Stimulated activated CD8-positive, alpha-beta memory T cell treated with anti-CD3 and anti-CD28 coated beads, Interleukin-7, amount 100 ng/mL, for 1 hour (primary cell): ENCODE results near the gene DAD1.
"Not testable (repeated sequence)": the region's sequence is repeated elsewhere in the genome, so short reads cannot be mapped to it uniquely, and the experiment has no call there.

Experiments used
- DNase-seq, 2 donors: peaks; one replicate each; pipeline ENCODE4 v3.0.0-alpha.2; 2020; ENCODE audit warnings: low read depth in 2 of 2

The DAD1 gene

DNA sequence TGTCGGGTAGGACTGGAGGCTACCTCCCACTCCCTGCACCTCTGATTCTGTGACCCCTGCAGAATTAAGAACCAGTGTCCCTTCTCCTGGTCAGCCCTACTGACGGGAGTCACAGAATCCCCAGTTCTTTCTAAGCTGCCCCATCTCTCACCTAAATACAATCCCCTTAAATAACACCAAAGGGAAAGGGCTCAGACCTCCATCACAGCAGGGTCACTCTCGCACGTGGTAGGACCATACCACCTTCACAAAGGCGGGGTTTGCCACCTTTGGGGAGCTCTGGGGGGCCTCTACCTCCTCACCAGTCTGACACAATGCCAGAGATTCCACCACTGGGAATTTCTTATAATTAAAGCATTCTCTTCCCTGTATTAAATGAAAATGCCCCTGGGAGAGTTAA is 35.6 kb downstream of the DAD1 start:
- DNase-seq = no peak

DNA sequence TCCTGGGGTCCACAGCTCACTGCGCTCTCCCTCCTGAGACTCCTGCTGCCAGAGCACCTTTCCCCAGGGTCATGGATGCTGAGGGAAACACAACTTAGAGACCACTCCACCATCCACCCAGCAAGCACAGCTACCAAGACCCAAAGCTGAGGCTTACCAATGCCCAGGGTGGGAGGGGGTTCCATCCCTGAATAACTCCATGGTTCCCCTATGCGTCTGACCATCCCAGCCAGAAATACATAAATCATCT is 36.3 kb downstream of the DAD1 start:
- no peak for DNase-seq

DNA sequence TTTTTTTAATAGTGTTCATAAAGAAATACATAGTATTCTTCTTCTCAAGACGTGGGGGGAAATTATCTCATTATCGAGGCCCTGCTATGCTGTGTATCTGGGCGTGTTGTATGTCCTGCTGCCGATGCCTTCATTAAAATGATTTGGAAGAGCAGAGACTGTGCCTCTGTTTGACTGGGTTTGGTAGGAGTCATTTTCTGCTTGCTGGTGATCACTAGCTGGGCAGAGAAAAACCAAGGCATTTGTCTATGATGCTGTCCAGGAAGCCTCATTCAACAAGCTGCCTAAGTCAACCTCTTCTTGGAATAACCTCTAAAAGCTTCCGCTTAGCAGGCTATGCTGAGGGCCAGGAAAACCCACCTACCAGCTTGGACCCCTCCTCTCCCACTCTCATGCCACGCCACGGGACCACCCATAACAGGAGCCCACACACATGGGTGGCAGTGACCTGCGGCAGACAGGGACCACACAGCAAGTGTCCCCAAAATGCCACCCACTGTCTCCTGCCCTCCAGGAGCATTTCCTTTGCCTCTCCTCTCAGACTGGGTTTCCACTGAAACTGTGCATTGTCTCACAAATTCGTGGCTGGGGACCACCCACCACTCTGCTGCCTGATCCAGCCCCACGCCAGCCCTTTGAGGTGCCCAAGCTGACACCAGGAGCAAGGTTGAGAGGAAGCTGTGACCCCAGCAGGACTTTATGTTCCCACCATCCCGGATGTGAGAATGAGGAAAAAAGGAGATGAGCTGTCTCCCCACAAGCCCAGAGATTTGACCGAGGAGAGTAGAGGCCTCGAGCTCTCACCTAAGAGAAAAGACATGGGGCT is 36.8 kb downstream of the DAD1 start:
- no peak for DNase-seq

DNA sequence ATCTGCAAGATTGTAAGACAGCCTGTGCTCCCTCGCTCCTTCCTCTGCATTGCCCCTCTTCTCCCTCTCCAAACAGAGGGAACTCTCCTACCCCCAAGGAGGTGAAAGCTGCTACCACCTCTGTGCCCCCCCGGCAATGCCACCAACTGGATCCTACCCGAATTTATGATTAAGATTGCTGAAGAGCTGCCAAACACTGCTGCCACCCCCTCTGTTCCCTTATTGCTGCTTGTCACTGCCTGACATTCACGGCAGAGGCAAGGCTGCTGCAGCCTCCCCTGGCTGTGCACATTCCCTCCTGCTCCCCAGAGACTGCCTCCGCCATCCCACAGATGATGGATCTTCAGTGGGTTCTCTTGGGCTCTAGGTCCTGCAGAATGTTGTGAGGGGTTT is 37.4 kb downstream of the DAD1 start:
- DNase-seq = no peak

DNA sequence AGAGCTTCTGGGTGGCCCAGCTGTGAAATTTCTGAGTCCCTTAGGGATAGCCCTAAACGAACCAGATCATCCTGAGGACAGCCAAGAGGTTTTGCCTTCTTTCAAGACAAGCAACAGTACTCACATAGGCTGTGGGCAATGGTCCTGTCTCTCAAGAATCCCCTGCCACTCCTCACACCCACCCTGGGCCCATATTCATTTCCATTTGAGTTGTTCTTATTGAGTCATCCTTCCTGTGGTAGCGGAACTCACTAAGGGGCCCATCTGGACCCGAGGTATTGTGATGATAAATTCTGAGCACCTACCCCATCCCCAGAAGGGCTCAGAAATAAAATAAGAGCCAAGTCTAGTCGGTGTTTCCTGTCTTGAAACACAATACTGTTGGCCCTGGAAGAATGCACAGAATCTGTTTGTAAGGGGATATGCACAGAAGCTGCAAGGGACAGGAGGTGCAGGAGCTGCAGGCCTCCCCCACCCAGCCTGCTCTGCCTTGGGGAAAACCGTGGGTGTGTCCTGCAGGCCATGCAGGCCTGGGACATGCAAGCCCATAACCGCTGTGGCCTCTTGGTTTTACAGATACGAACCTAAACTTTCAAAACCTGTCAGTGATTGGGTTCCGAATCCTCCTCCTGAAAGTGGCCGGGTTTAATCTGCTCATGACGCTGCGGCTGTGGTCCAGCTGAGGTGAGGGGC is 38.9 kb downstream of the DAD1 start:
- DNase-seq = no peak

DNA sequence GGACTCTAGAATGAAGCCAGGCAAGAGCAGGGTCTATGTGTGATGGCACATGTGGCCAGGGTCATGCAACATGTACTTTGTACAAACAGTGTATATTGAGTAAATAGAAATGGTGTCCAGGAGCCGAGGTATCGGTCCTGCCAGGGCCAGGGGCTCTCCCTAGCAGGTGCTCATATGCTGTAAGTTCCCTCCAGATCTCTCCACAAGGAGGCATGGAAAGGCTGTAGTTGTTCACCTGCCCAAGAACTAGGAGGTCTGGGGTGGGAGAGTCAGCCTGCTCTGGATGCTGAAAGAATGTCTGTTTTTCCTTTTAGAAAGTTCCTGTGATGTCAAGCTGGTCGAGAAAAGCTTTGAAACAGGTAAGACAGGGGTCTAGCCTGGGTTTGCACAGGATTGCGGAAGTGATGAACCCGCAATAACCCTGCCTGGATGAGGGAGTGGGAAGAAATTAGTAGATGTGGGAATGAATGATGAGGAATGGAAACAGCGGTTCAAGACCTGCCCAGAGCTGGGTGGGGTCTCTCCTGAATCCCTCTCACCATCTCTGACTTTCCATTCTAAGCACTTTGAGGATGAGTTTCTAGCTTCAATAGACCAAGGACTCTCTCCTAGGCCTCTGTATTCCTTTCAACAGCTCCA is 39.6 kb downstream of the DAD1 start:
- no peak for DNase-seq

DNA sequence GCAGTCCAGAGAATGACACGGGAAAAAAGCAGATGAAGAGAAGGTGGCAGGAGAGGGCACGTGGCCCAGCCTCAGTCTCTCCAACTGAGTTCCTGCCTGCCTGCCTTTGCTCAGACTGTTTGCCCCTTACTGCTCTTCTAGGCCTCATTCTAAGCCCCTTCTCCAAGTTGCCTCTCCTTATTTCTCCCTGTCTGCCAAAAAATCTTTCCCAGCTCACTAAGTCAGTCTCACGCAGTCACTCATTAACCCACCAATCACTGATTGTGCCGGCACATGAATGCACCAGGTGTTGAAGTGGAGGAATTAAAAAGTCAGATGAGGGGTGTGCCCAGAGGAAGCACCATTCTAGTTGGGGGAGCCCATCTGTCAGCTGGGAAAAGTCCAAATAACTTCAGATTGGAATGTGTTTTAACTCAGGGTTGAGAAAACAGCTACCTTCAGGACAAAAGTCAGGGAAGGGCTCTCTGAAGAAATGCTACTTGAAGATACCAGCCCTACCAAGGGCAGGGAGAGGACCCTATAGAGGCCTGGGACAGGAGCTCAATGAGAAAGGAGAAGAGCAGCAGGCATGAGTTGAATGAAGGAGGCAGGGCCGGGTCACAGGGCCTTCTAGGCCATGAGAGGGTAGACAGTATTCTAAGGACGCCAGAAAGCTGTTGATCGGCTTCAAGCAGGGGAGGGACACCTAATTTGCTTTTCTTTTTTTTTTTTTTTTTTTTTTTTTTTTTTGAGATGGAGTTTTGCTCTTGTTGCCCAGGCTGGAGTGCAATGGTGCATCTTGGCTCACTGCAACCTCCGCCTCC is 40.9 kb downstream of the DAD1 start:
- DNase-seq = no peak

DNA sequence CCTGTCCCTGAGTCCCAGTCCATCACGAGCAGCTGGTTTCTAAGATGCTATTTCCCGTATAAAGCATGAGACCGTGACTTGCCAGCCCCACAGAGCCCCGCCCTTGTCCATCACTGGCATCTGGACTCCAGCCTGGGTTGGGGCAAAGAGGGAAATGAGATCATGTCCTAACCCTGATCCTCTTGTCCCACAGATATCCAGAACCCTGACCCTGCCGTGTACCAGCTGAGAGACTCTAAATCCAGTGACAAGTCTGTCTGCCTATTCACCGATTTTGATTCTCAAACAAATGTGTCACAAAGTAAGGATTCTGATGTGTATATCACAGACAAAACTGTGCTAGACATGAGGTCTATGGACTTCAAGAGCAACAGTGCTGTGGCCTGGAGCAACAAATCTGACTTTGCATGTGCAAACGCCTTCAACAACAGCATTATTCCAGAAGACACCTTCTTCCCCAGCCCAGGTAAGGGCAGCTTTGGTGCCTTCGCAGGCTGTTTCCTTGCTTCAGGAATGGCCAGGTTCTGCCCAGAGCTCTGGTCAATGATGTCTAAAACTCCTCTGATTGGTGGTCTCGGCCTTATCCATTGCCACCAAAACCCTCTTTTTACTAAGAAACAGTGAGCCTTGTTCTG is 41.6 kb downstream of the DAD1 start:
- no peak for DNase-seq

DNA sequence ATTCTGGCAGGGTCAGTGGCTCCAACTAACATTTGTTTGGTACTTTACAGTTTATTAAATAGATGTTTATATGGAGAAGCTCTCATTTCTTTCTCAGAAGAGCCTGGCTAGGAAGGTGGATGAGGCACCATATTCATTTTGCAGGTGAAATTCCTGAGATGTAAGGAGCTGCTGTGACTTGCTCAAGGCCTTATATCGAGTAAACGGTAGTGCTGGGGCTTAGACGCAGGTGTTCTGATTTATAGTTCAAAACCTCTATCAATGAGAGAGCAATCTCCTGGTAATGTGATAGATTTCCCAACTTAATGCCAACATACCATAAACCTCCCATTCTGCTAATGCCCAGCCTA is 42.3 kb downstream of the DAD1 start:
- no peak for DNase-seq

DNA sequence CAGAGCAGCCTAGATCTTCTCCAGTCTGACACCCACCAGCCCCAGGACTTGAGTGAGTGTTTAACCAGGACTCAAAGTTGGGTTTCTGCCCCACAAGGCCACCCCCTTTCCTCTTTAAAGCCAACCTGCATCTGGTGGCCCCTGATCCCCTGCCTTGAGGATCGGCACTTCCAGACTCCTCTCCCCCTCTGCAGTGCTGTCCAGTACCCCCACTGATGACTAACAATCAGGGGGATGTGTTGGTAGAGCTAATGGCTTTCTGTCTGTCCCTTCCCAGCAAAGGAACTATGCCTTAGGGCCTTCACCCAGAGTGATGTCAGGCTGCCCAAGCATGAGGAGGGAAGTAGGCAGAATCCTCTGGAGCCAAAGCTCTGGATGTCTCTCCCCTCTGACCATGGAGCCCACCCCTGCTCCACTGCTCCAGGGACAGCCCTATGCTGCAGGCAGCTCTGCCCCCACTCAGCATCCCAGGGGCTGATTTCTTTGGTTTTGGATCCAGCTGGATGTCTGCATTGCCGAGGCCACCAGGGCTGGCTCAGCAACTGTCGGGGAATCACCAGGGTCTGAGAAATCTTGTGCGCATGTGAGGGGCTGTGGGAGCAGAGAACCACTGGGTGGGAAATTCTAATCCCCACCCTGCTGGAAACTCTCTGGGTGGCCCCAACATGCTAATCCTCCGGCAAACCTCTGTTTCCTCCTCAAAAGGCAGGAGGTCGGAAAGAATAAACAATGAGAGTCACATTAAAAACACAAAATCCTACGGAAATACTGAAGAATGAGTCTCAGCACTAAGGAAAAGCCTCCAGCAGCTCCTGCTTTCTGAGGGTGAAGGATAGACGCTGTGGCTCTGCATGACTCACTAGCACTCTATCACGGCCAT is 42.9 kb downstream of the DAD1 start:
- no peak for DNase-seq

DNA sequence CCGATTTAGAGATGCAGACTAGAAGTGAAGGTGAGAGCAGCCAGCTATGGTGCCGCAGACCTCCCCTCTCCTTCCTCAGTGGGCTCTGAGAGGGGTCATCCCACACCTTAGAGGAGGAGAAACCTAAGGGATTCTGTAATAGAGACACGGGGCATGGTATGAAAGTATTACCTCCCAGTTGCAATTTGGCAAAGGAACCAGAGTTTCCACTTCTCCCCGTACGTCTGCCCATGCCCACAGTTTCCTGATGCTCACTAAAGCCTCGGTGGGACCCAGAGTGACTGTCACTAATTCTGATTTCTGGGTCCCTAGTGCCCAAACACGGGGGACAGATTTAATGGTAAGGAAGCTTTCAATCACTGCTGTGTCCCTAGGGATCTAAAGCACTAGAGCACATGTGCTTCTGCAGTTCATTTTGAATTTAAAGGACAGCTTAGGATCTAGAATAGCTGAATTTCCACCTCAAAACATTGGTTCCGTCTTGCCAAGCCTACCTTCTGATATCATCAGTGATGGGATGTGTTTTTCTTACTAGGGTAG is 44.1 kb downstream of the DAD1 start:
- DNase-seq = no peak

DNA sequence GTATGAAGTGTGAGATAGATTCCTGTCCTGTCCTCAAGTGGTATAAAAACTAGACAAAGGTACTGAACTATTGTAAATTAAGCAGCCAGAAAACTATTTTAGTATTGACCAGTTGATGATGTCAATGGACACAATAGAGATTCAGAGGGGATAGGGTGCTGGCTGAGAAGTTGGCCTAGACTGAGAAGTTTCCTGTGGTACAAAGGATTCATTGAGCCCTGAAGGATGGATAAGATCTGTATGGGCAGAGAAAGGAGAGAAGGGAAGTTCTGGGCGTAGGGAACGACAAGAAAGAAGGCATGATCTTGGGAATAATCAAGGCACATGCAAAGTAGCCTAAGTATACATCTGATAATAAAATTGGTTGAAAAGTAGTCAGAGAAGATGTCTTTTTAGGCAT is 44.6 kb downstream of the DAD1 start:
- DNase-seq = no peak

DNA sequence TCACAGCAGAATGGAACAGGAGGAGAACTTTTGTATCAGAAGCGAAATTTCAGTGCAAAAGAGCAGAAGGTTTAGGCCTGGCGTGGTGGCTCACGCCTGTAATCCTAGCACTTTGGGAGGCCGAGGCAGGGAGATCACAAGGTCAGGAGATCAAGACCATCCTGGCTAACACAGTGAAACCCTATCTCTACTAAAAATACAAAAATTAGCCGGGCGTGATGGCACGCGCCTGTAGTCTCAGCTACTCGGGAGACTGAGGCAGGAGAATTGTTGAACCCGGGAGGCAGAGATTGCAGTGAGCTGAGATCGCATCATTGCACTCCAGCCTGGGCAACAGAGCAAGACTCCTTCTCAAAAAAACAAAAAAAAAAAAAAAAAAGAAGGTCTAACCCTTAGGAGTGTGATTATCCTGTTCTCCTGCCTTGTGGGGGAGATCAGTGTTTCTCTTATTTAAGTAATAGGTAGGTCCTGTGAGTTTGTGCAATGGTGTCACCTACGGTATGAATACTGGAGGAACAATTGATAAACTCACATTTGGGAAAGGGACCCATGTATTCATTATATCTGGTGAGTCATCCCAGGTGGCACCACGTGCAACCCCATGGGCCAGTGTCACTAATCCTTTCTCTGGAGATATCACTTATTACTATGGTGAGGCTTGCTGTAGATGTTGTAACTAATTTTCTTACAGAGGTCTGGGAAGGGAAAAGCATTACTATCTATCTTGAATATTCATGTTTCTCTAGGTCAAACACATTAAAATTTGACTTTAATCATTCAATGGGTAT is 45.3 kb downstream of the DAD1 start:
- not testable (repeated sequence) for DNase-seq

DNA sequence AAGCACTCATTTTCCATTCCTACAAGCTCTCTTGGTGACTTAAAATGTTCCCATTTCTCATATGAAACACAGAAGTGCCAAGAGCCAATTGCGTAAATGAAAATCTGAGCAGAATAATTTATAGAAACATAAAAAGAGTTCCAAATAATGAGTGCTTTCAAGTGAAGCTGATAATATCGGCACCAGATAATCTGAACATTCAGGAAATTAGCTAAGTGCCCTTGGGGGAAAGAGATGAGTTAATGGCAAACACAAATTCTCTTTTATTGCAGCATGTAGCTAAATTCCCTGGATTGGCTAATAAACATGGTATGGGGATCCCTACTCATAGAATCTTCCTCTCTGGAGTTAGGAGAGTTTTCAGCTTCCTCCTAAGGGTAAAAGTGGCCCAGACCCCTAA is 46.7 kb downstream of the DAD1 start:
- no peak for DNase-seq

DNA sequence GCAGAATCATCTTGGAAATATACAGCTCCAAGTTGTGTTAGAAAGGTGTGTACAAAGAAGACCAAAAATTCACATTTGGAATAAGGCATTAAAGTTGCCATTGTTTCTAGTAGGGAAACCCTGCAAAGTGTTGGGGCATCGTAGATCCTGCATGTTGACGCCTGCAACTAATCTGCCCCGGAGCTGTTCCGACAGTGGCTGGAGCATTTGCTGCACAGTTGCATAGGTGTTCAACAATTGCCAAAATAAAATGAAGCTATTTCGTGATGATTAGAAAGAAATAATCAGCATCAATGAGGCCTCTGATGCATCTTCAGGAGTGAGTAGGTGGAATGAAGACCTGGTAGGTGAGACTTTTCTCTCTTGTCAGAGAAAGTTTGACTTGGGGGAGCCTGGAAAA is 47.3 kb downstream of the DAD1 start:
- DNase-seq = no peak

DNA sequence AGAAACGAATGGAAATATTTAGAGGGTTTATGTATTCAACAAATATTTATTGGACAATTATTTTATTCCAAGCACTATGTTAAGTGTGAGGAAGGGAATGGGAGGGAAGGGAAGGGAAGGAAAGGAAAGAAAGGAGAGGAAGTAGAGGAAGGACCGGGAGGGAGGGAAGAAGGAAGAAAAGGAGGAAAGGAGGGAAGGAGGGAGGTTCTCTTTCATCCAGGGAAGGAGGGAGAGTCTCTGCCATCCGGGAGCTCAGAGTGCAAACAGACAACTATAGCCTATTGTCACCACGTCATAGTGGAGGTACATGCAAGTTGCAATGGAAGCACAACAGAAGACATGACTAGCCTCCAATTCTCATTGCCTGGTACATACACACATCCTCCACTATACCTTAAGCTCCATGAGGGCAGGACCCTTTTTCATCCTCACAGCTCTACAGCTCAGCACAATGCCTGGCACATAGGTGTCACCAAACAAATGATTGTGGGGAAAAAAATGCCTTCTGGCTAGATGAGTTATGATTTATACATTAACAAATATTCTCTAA is 48.1 kb downstream of the DAD1 start:
- no peak for DNase-seq

DNA sequence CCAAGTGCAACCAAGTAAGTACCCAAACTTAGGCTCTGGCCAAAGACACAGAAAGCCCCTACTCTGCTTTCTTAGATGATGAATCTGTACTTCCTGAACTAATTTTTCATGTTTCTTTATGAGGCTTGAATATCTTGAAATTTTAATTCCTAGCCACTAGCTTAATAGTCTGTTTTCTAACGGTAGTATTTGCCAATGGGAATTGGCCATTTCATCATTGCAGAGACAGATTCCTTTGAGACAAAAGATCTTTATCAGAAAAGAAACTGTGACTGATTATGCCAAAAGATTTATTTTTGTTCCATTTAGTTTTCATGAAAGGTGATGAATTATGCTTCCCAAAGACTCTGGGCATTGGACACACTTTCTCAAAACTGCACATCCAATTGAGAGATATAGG is 48.7 kb downstream of the DAD1 start:
- DNase-seq = no peak

DNA sequence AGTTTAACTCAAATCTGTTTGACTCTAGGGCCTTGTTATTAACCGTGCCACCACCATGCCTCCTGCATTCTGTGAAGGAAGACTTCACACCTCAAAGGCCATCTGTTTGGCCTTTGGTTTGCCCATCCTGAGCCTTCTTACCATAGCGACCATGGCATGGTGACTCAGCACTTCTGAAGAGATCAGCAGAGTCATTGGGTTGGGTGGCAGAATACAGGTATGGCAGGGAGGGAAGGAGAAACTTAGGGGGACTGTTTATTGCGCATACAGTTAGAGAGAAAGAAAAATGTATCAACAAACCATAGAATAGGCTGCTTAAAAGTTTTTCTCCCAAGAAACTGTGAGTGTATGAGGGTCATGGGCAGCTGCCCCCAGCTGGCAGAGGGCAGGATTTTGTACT is 49.2 kb downstream of the DAD1 start:
- DNase-seq = no peak

DNA sequence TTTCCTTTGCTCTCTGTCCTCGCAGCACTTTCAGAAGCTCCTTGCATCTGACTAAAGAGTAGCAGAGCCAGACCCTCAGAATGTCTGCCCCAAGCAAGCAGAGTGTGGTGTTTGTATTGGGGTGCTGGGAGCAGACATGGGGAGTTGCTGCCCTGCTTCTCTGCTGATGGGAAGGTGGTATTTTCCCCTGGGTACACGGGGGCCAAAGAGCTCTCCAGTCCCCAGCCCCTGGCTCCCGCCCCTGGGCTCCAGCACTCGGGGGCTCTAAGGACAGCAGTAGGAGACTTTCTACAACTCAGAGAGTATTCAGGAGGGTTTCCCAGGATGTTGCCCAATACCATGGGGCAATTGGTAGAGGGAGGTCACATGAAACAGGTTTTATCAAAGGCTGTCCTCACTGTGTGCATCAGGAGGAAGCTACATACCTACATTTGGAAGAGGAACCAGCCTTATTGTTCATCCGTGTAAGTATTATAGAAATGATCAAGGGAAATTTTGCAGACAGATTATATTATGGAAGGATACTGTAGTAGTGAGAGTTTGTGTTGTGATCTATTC is 50.3 kb downstream of the DAD1 start:
- no peak for DNase-seq
